ENCODE data around the gene ADAM33.

DNA sequence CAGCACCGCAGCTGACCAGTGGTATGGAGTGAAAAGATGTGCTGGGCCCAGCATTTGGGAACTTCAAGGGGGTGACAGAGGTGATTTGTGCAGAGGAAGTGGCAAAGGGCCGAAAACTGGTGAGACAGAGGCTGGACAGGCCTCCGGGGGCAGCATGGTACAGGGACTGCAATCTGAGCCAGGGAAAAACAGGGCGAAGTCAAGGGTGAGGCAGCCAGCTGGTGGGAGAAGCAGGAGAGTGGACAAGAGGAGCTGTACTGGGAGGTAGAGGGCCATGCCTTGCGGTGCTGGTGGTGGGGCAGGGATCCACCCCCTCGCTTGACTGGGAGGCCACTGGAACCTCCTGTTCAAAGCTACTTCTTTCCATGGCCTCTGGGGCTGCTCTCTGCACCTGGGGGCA lies 11.3 kb downstream of the ADAM33 start:
- no peak for TF ChIP-seq POLR2A (IDR thresholded peaks at IDR 0.05; ENCODE audit: low read depth, low read length)
- TF ChIP-seq POLR2AphosphoS5 (IDR thresholded peaks at IDR 0.05; ENCODE audit: low read depth, low read length), result no peak

All from GM12891 (cell line).